CD4-positive, alpha-beta T cell (primary cell): Measurements from ENCODE around the gene SLC13A4. TPM values are rescaled to one million over a fixed set of nuclear protein-coding genes. Genes with fewer than 3 reads are reported as not detected.

Experiments
- ATAC-seq: fragments of 200-7000 bp; cut with Tn5 transposase; one replicate; pipeline ENCODE4 v1.10.0; 2022; ENCODE audit warnings: mild to moderate bottlenecking; ENCODE audit not compliant: poor library complexity
- CTCF ChIA-PET: fragments of 350-600 bp; sonication (Branson Sonifier 250); formaldehyde crosslinking; loops from one replicate; lab custom pipeline; 2021; ENCODE audit warnings: antibody characterized with exemption, inconsistent platforms; lab: Charles Lee
- POLR2A ChIA-PET: fragments of 350-600 bp; sonication (Branson Sonifier 250); formaldehyde crosslinking; loops from one replicate; lab custom pipeline; 2021; ENCODE audit warnings: antibody characterized with exemption, inconsistent platforms; lab: Charles Lee
- DNase-seq, 14 experiments: peaks; one replicate each; pipeline ENCODE4 v3.0.0-alpha.2; 2013 to 2020; ENCODE audit warnings: mixed read lengths in 2 of 14
- H3K27ac ChIP-seq, 2 donors: one replicate each; pipeline versions ENCODE4 v1.5.1 to v1.7.0; 2013; ENCODE audit warnings: low read length in 2 of 2, low read depth in 1 of 2, mild to moderate bottlenecking in 1 of 2
- H3K27me3 ChIP-seq, 2 experiments: 1 replicate in 1 of 2; 2 replicates in 1 of 2; pipeline versions ENCODE4 v1.6.1 to v1.7.0; 2013; ENCODE audit warnings: low read length in 2 of 2, control low read depth in 1 of 2, mild to moderate bottlenecking in 1 of 2, moderate library complexity in 1 of 2; ENCODE audit not compliant: insufficient read depth in 2 of 2, control insufficient read depth in 1 of 2
- H3K36me3 ChIP-seq: one replicate; pipeline ENCODE4 v1.6.1; 2013; ENCODE audit warnings: low read length, control low read depth; ENCODE audit not compliant: insufficient read depth
- H3K4me1 ChIP-seq: one replicate; pipeline ENCODE4 v1.6.1; 2013; ENCODE audit warnings: low read length, control low read depth; ENCODE audit not compliant: insufficient read depth
- H3K4me3 ChIP-seq: one replicate; pipeline ENCODE4 v1.5.1; 2013; ENCODE audit warnings: mild to moderate bottlenecking, low read length, moderate library complexity
- H3K9me3 ChIP-seq, 2 experiments: 1 replicate in 1 of 2; 2 replicates in 1 of 2; pipeline versions ENCODE4 v1.6.1 to v1.7.0; 2013; ENCODE audit warnings: low read length in 2 of 2, mild to moderate bottlenecking in 2 of 2, control low read depth in 1 of 2, moderate library complexity in 1 of 2; ENCODE audit not compliant: control insufficient read depth in 1 of 2, insufficient read depth in 1 of 2
- H3K27ac Mint-ChIP-seq: one replicate; pipeline ENCODE4 v1.8.0; 2020; ENCODE audit warnings: mixed read lengths
- H3K27me3 Mint-ChIP-seq: one replicate; pipeline ENCODE4 v1.8.0; 2021; ENCODE audit warnings: mixed read lengths
- H3K36me3 Mint-ChIP-seq: one replicate; pipeline ENCODE4 v1.8.0; 2021; ENCODE audit warnings: low read depth, mixed read lengths
- H3K4me1 Mint-ChIP-seq: one replicate; pipeline ENCODE4 v1.8.0; 2021; ENCODE audit warnings: low read depth, mixed read lengths
- H3K4me3 Mint-ChIP-seq: one replicate; pipeline ENCODE4 v1.8.0; 2020; ENCODE audit warnings: mild to moderate bottlenecking, mixed read lengths
- H3K9me3 Mint-ChIP-seq: one replicate; pipeline ENCODE4 v1.8.0; 2020; ENCODE audit warnings: mixed read lengths
- intact Hi-C, 2 experiments: fragments of 100-400 bp; cut with DNase I in 1 of 2; cut with micrococcal nuclease in 1 of 2; formaldehyde crosslinking; loops; one replicate each; pipeline versions ENCODE4 v1.15.1 to v1.9.0; 2023 to 2025; cut with DNase I, micrococcal nuclease
- total RNA-seq, 174 experiments: library from RNA in 2 of 174; stranded (reverse) in 2 of 174; gene quantifications; one replicate each; pipeline ENCODE4 v1.2.3 and lab custom pipeline; 2021 to 2026
- TF ChIP-seq, protein P1 (sequence below): fragments of 200-600 bp; IDR thresholded peaks from one replicate; pipeline ENCODE4 v1.8.0; 2022; ENCODE audit warnings: antibody characterized with exemption, mild to moderate bottlenecking

Gene SLC13A4
- total RNA-seq, 2 experiments from 2014 or later, result not detected

DNA sequence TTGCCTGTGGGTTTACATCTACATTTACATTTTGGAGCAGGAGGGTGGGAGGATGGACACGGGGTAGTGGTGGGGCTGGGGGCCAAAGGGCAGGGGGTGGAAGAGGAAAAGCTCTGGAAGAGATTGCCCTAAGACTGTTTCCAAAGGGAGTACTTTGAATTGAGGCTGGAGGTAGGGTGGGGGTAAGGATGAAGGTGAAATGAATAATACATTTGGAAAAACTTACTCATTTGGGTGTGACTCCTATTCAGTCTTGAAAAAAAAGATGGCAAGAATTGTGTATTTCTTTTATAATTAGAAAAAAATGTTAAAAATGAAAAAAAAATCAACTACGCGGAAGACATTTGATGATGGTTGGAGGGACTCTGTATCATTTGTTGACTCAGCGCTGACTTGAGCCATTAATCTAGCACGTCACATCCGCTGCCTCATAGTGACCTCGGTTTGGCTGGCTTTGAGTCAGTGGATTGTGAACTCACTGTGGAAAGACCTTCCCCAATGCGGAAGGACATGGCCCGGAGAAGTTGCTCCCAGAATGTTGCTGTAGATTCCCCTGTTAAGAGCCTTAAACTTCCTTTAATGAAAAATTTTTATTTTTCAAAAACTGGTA, 17.8 kb upstream of the SLC13A4 start:
- Mint-ChIP-seq H3K9me3 (no peaks in the 10 kb centered on the region), H3K27me3 (peaks cover 13% of the 10 kb centered on the region), H3K27ac (no peak overlapping the region), H3K4me1 (no peaks in the 10 kb centered on the region), H3K36me3 (no peaks in the 10 kb centered on the region), H3K4me3 (no peak overlapping the region)
- Histone ChIP-seq H3K9me3 (no peaks in the 10 kb centered on the region), H3K4me3 (no peak overlapping the region), H3K4me1 (no peaks in the 10 kb centered on the region), H3K36me3 (no peaks in the 10 kb centered on the region), H3K27ac (no peak overlapping the region), H3K27me3 (peaks cover 0 to 4% of the 10 kb centered on the region in 2 experiments)
- CTCF ChIA-PET, result no interaction called here
- ATAC-seq (no peak), DNase-seq (no peak)
- POLR2A ChIA-PET, result no interaction called here
- TF ChIP-seq, protein P1, sequence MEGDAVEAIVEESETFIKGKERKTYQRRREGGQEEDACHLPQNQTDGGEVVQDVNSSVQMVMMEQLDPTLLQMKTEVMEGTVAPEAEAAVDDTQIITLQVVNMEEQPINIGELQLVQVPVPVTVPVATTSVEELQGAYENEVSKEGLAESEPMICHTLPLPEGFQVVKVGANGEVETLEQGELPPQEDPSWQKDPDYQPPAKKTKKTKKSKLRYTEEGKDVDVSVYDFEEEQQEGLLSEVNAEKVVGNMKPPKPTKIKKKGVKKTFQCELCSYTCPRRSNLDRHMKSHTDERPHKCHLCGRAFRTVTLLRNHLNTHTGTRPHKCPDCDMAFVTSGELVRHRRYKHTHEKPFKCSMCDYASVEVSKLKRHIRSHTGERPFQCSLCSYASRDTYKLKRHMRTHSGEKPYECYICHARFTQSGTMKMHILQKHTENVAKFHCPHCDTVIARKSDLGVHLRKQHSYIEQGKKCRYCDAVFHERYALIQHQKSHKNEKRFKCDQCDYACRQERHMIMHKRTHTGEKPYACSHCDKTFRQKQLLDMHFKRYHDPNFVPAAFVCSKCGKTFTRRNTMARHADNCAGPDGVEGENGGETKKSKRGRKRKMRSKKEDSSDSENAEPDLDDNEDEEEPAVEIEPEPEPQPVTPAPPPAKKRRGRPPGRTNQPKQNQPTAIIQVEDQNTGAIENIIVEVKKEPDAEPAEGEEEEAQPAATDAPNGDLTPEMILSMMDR, result no peak
- intact Hi-C loops, result no loop called here

DNA sequence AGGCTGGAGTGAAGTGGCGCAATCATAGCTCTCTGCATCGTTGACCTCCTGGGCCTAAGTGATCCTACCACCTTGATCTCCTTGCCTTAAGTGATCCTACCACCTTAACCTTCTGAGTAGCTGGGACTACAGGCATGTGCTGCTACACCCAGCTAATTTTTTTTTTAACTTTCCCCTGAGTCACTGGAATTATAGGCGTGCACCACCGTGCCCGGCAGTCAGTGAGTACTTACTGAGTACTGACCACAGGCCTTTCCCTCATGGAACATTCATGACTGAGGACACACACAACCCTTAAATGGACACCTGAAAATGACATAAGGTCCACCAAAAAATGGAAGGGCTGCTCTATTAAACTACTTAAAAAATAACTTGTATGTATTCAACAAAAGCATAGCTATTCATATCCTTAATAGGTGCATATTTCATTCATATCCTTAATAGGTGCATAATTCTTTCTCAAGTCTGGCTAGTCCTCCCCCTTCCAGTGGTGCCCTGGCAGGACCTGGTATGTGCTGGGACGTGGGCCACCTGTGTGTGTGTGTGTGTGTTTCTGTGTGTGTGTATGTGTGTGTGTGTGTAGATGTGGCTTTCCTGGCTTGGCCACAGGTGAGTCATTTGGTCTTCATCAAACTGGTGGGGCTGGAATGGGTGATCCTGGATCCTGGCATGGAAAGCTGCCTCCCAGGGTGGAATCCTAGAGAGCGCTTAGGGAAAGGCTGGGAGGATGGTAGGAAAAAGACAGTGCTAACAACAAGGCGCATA, 17.1 kb upstream of the SLC13A4 start:
- H3K27ac Mint-ChIP-seq, result no peak overlapping the region
- no peaks in the 10 kb centered on the region for H3K9me3 ChIP-seq
- peaks cover 0 to 4% of the 10 kb centered on the region in 2 experiments for H3K27me3 ChIP-seq
- no peak overlapping the region for H3K4me3 ChIP-seq
- H3K27ac ChIP-seq, result no peak overlapping the region
- CTCF ChIA-PET, result no interaction called here
- DNase-seq, result no peak
- H3K36me3 Mint-ChIP-seq, result no peaks in the 10 kb centered on the region
- H3K27me3 Mint-ChIP-seq, result peaks cover 13% of the 10 kb centered on the region
- no peaks in the 10 kb centered on the region for H3K9me3 Mint-ChIP-seq
- TF ChIP-seq, protein P1, result no peak
- no peaks in the 10 kb centered on the region for H3K4me1 Mint-ChIP-seq
- intact Hi-C loops, result no loop called here
- no peaks in the 10 kb centered on the region for H3K4me1 ChIP-seq
- H3K36me3 ChIP-seq, result no peaks in the 10 kb centered on the region
- POLR2A ChIA-PET, result no interaction called here
- no peak for ATAC-seq
- H3K4me3 Mint-ChIP-seq, result no peak overlapping the region

DNA sequence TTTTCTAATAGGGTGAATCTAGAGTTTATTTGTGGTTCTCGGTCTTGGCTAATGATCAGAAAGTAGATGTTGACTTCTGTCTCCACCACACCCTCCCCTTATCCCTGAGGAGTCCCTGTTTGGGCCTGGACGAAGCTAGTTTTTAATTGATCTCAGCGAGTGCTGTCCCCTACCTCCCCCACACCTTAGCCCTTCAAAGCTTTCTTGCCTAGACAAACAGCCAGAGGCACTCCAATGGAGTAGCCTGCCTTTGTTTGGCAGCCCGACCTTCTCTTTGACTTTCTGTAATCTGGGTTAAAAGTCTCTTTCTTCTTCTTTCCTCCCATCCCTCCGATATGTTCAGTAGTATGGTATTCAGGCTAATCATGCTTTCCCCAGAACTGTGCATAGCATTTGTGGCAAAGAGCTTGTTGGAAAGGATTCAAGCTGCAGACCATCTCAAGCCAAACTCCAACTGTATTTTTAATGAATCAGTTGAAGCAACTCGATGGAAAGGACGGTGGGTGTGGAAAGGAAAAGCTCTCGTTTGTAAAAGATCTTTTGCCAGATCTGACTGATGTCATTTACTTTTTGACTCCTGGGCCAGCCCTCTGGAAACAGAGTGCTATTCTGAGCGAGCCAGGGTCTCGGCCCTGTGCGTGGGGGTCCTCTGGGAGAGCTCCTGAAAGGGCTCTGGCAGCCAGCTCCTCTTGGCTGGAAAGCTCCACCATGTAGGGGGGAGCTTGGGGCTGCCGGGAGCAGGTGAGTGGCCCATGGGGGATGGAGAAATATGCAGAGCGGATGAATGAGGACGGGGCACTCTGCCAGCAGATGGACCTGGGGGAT, 16.1 kb upstream of the SLC13A4 start:
- Histone ChIP-seq H3K4me1 (no peaks in the 10 kb centered on the region), H3K27ac (no peak overlapping the region), H3K9me3 (no peaks in the 10 kb centered on the region), H3K27me3 (peaks cover 0 to 4% of the 10 kb centered on the region in 2 experiments), H3K4me3 (no peak overlapping the region), H3K36me3 (no peaks in the 10 kb centered on the region)
- ATAC-seq, result no peak
- Mint-ChIP-seq H3K4me3 (no peak overlapping the region), H3K27me3 (peaks cover 13% of the 10 kb centered on the region), H3K4me1 (no peaks in the 10 kb centered on the region), H3K9me3 (no peaks in the 10 kb centered on the region), H3K36me3 (no peaks in the 10 kb centered on the region), H3K27ac (no peak overlapping the region)
- ChIA-PET CTCF (no interaction called here), POLR2A (no interaction called here)
- TF ChIP-seq, protein P1, result no peak
- DNase-seq, result no peak
- intact Hi-C loops, result no loop called here
